ENCODE results near the gene RWDD3. TPM values are rescaled to one million over a fixed set of nuclear protein-coding genes. Genes with fewer than 3 reads are reported as not detected.

Gene RWDD3
- 10 to 100 TPM; 11.2 to 13.0 TPM for total RNA-seq
- 38.3 TPM for polyA plus RNA-seq

GRCh38 chr1:95233737-95234500, at the start of gene RWDD3:
RWDD3 (plus strand) TSS chr1:95234210; CDS start chr1:95234231, 21 bp downstream.
- DNase-seq, result peak; percentile 88 to 93 (median 91)
- peak within 1 kb of the TSS; percentile 87 to 96 (median 89) for H3K4me3 Mint-ChIP-seq
- POLR2A ChIA-PET, result interaction anchor here (0.7 to 1.7 kb wide), 8 partner anchors 10 to 813 kb away, joined by 3 to 16 read pairs (median 4); partner anchors contain the start of gene ALG14

GRCh38 chr1:95186149-95186548, 47.9 kb upstream of the RWDD3 start:
- Mint-ChIP-seq H3K4me1 (no peaks in the 10 kb centered on the region), H3K27me3 (peaks cover 10 to 35% of the 10 kb centered on the region in 2 donors), H3K9me3 (peaks cover 0 to 2% (median 0%) of the 10 kb centered on the region in 5 donors), H3K27ac (no peak overlapping the region), H3K36me3 (peaks cover 0 to 3% (median 0%) of the 10 kb centered on the region in 3 donors), H3K4me3 (no peak overlapping the region)
- CTCF ChIA-PET, result no interaction called here
- DNase-seq, result no peak
- no peak overlapping the region for H3K4me3 ChIP-seq (ENCODE audit: low read length)
- H3K27me3 ChIP-seq (ENCODE audit: insufficient read depth, low read length, poor library complexity, severe bottlenecking), result no peaks in the 10 kb centered on the region
- no peaks in the 10 kb centered on the region for H3K4me1 ChIP-seq (ENCODE audit: insufficient read depth, low read length)
- no peaks in the 10 kb centered on the region for H3K9me3 ChIP-seq (ENCODE audit: low read length)
- H3K27ac ChIP-seq (ENCODE audit: low read depth, low read length), result no peak overlapping the region
- no peaks in the 10 kb centered on the region for H3K36me3 ChIP-seq (ENCODE audit: insufficient read depth, low read length)
- POLR2A ChIA-PET, result no interaction called here

More at GRCh38 chr1:95233737-95234500, at the start of gene RWDD3:
- Histone ChIP-seq H3K27me3 (ENCODE audit: insufficient read depth, low read length, poor library complexity, severe bottlenecking) (no peaks in the 10 kb centered on the region), H3K4me1 (ENCODE audit: insufficient read depth, low read length) (peaks cover 23% of the 10 kb centered on the region), H3K36me3 (ENCODE audit: insufficient read depth, low read length) (peaks cover 4% of the 10 kb centered on the region), H3K4me3 (ENCODE audit: low read length) (peak within 1 kb of the TSS; percentile 82), H3K27ac (ENCODE audit: low read depth, low read length) (peak within 1 kb of the TSS; percentile 68), H3K9me3 (ENCODE audit: low read length) (no peaks in the 10 kb centered on the region)
- CTCF ChIA-PET, result interaction anchor here (0.8 to 3.4 kb wide), 26 partner anchors 8 to 815 kb away, joined by 3 to 39 read pairs (median 4); partner anchors contain the start of genes ALG14 and TLCD4
- Mint-ChIP-seq H3K9me3 (no peaks in the 10 kb centered on the region), H3K36me3 (peaks cover 0 to 16% (median 8%) of the 10 kb centered on the region in 3 donors), H3K4me1 (peaks cover 37 to 52% (median 51%) of the 10 kb centered on the region in 3 donors), H3K27me3 (peaks cover 0 to 23% of the 10 kb centered on the region in 2 donors), H3K27ac (peak within 1 kb of the TSS; percentile 62 to 98 (median 89))

- H3K27ac ChIP-seq (ENCODE audit: low read depth, low read length), result no peak overlapping the region
- ChIA-PET POLR2A (no interaction called here), CTCF (no interaction called here)
- H3K4me1 ChIP-seq (ENCODE audit: insufficient read depth, low read length), result no peaks in the 10 kb centered on the region
- Mint-ChIP-seq H3K4me3 (no peak overlapping the region), H3K27me3 (peaks cover 3 to 23% of the 10 kb centered on the region in 2 donors), H3K4me1 (no peaks in the 10 kb centered on the region), H3K36me3 (no peaks in the 10 kb centered on the region), H3K9me3 (peaks cover 0 to 2% (median 0%) of the 10 kb centered on the region in 5 donors), H3K27ac (no peak overlapping the region)
- H3K4me3 ChIP-seq (ENCODE audit: low read length), result no peak overlapping the region
- no peaks in the 10 kb centered on the region for H3K9me3 ChIP-seq (ENCODE audit: low read length)
- no peak for DNase-seq
- no peaks in the 10 kb centered on the region for H3K36me3 ChIP-seq (ENCODE audit: insufficient read depth, low read length)
- no peaks in the 10 kb centered on the region for H3K27me3 ChIP-seq (ENCODE audit: insufficient read depth, low read length, poor library complexity, severe bottlenecking)
Measured at GRCh38 chr1:95193591-95193990, 40.4 kb upstream of the RWDD3 start.

- Mint-ChIP-seq H3K27me3 (peaks cover 3 to 24% of the 10 kb centered on the region in 2 donors), H3K4me3 (no peak overlapping the region), H3K36me3 (no peaks in the 10 kb centered on the region), H3K9me3 (peaks cover 0 to 2% (median 0%) of the 10 kb centered on the region in 5 donors), H3K4me1 (no peaks in the 10 kb centered on the region), H3K27ac (no peak overlapping the region)
- H3K9me3 ChIP-seq (ENCODE audit: low read length), result no peaks in the 10 kb centered on the region
- DNase-seq, result no peak
- H3K4me3 ChIP-seq (ENCODE audit: low read length), result no peak overlapping the region
- ChIA-PET CTCF (no interaction called here), POLR2A (no interaction called here)
- H3K36me3 ChIP-seq (ENCODE audit: insufficient read depth, low read length), result no peaks in the 10 kb centered on the region
- H3K4me1 ChIP-seq (ENCODE audit: insufficient read depth, low read length), result no peaks in the 10 kb centered on the region
- H3K27me3 ChIP-seq (ENCODE audit: insufficient read depth, low read length, poor library complexity, severe bottlenecking), result no peaks in the 10 kb centered on the region
- H3K27ac ChIP-seq (ENCODE audit: low read depth, low read length), result no peak overlapping the region
Measured at GRCh38 chr1:95195046-95195445, 39.0 kb upstream of the RWDD3 start.

GRCh38 chr1:95196017-95196416, 38.0 kb upstream of the RWDD3 start:
- no peaks in the 10 kb centered on the region for H3K27me3 ChIP-seq (ENCODE audit: insufficient read depth, low read length, poor library complexity, severe bottlenecking)
- ChIA-PET CTCF (interaction anchor here (0.8 kb wide), 1 partner anchor 38 kb away, joined by 3 read pairs; the partner anchor contains the start of gene RWDD3), POLR2A (no interaction called here)
- H3K9me3 ChIP-seq (ENCODE audit: low read length), result no peaks in the 10 kb centered on the region
- no peak overlapping the region for H3K4me3 Mint-ChIP-seq
- DNase-seq, result no peak
- H3K4me1 ChIP-seq (ENCODE audit: insufficient read depth, low read length), result no peaks in the 10 kb centered on the region
- no peaks in the 10 kb centered on the region for H3K36me3 ChIP-seq (ENCODE audit: insufficient read depth, low read length)
- no peaks in the 10 kb centered on the region for H3K36me3 Mint-ChIP-seq
- H3K27ac ChIP-seq (ENCODE audit: low read depth, low read length), result no peak overlapping the region
- H3K4me3 ChIP-seq (ENCODE audit: low read length), result no peak overlapping the region
- no peaks in the 10 kb centered on the region for H3K9me3 Mint-ChIP-seq
- no peak overlapping the region for H3K27ac Mint-ChIP-seq
- H3K4me1 Mint-ChIP-seq, result no peaks in the 10 kb centered on the region
- H3K27me3 Mint-ChIP-seq, result peaks cover 6 to 24% of the 10 kb centered on the region in 2 donors

- Mint-ChIP-seq H3K4me3 (no peak overlapping the region), H3K27me3 (peaks cover 6 to 25% of the 10 kb centered on the region in 2 donors), H3K36me3 (no peaks in the 10 kb centered on the region), H3K27ac (no peak overlapping the region), H3K4me1 (no peaks in the 10 kb centered on the region), H3K9me3 (no peaks in the 10 kb centered on the region)
- H3K36me3 ChIP-seq (ENCODE audit: insufficient read depth, low read length), result no peaks in the 10 kb centered on the region
- H3K27ac ChIP-seq (ENCODE audit: low read depth, low read length), result no peak overlapping the region
- ChIA-PET CTCF (no interaction called here), POLR2A (no interaction called here)
- no peaks in the 10 kb centered on the region for H3K4me1 ChIP-seq (ENCODE audit: insufficient read depth, low read length)
- H3K9me3 ChIP-seq (ENCODE audit: low read length), result no peaks in the 10 kb centered on the region
- H3K27me3 ChIP-seq (ENCODE audit: insufficient read depth, low read length, poor library complexity, severe bottlenecking), result no peaks in the 10 kb centered on the region
- no peak for DNase-seq
- H3K4me3 ChIP-seq (ENCODE audit: low read length), result no peak overlapping the region
Measured at GRCh38 chr1:95197616-95198252, 36.3 kb upstream of the RWDD3 start.

GRCh38 chr1:95201905-95202304, 32.1 kb upstream of the RWDD3 start:
- no peak for DNase-seq
- Mint-ChIP-seq H3K36me3 (no peaks in the 10 kb centered on the region), H3K27ac (no peak overlapping the region), H3K4me1 (no peaks in the 10 kb centered on the region), H3K27me3 (peaks cover 6 to 24% of the 10 kb centered on the region in 2 donors), H3K9me3 (no peaks in the 10 kb centered on the region), H3K4me3 (no peak overlapping the region)
- CTCF ChIA-PET, result no interaction called here
- H3K4me1 ChIP-seq (ENCODE audit: insufficient read depth, low read length), result no peaks in the 10 kb centered on the region
- H3K9me3 ChIP-seq (ENCODE audit: low read length), result no peaks in the 10 kb centered on the region
- POLR2A ChIA-PET, result no interaction called here
- no peak overlapping the region for H3K4me3 ChIP-seq (ENCODE audit: low read length)
- H3K27ac ChIP-seq (ENCODE audit: low read depth, low read length), result no peak overlapping the region
- no peaks in the 10 kb centered on the region for H3K36me3 ChIP-seq (ENCODE audit: insufficient read depth, low read length)
- peaks cover 3% of the 10 kb centered on the region for H3K27me3 ChIP-seq (ENCODE audit: insufficient read depth, low read length, poor library complexity, severe bottlenecking)

GRCh38 chr1:95203908-95204437, 30.0 kb upstream of the RWDD3 start:
- ChIA-PET POLR2A (no interaction called here), CTCF (no interaction called here)

More at GRCh38 chr1:95203908-95204437, 30.0 kb upstream of the RWDD3 start:
- Histone ChIP-seq H3K27ac (ENCODE audit: low read depth, low read length) (no peak overlapping the region), H3K27me3 (ENCODE audit: insufficient read depth, low read length, poor library complexity, severe bottlenecking) (peaks cover 3% of the 10 kb centered on the region), H3K36me3 (ENCODE audit: insufficient read depth, low read length) (no peaks in the 10 kb centered on the region), H3K9me3 (ENCODE audit: low read length) (no peaks in the 10 kb centered on the region), H3K4me3 (ENCODE audit: low read length) (no peak overlapping the region), H3K4me1 (ENCODE audit: insufficient read depth, low read length) (no peaks in the 10 kb centered on the region)
- Mint-ChIP-seq H3K9me3 (no peaks in the 10 kb centered on the region), H3K27me3 (peaks cover 10 to 28% of the 10 kb centered on the region in 2 donors), H3K4me1 (no peaks in the 10 kb centered on the region), H3K4me3 (no peak overlapping the region), H3K36me3 (no peaks in the 10 kb centered on the region), H3K27ac (no peak overlapping the region)
- DNase-seq, result no peak

Data from CD8-positive, alpha-beta memory T cell (primary cell).